ENCODE results near the gene TUBA4B. TPM values are rescaled to one million over a fixed set of nuclear protein-coding genes. Genes with fewer than 3 reads are reported as not detected.

The TUBA4B gene
- total and polyA plus RNA-seq, 8 donors = 0.50 to 6.0 (median 3.4) TPM; not detected in 1

DNA sequence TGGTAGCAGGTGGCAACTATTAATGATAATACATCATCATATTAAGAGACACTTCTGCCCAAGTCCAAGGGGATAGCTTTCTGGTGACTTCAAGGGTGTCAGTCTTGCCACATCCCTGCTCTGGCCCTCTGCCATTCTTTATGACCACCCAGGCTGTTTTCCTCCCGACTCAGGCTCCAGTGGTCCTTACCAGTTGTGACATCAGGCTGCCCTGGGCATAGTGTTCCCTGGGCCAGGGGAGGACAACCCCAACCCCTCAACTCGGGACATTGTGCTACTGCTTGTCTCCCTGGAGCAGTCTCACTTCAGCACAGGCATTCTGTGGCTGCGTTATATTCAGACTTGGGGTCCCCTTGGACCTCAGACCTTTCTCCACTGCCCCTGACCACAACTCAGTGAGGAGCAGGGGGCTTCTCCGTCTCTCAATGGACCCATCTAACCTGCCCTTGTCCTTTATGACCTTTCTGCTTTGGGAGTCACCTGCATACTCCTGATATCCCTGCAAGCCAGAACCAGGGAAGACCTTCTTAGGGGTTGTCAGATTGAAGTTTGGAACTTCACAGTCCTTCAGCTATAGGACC lies 39.0 kb downstream of the TUBA4B start:
- H3K27ac ChIP-seq = no peak overlapping the region
- TF ChIP-seq, protein P1, sequence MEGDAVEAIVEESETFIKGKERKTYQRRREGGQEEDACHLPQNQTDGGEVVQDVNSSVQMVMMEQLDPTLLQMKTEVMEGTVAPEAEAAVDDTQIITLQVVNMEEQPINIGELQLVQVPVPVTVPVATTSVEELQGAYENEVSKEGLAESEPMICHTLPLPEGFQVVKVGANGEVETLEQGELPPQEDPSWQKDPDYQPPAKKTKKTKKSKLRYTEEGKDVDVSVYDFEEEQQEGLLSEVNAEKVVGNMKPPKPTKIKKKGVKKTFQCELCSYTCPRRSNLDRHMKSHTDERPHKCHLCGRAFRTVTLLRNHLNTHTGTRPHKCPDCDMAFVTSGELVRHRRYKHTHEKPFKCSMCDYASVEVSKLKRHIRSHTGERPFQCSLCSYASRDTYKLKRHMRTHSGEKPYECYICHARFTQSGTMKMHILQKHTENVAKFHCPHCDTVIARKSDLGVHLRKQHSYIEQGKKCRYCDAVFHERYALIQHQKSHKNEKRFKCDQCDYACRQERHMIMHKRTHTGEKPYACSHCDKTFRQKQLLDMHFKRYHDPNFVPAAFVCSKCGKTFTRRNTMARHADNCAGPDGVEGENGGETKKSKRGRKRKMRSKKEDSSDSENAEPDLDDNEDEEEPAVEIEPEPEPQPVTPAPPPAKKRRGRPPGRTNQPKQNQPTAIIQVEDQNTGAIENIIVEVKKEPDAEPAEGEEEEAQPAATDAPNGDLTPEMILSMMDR (IDR thresholded peaks at IDR 0.05) = no peak
- no peaks in the 10 kb centered on the region for H3K36me3 ChIP-seq
- intact Hi-C loops (cut with DNase I) = loop anchor here in 1 of 2 donors (10.0 kb wide), 1 partner anchor 127 kb away; the partner anchor contains the start of gene NHEJ1
- H3K9me3 ChIP-seq = no peaks in the 10 kb centered on the region
- peaks cover 0 to 5% of the 10 kb centered on the region in 2 donors for H3K27me3 ChIP-seq
- peaks cover 0 to 13% of the 10 kb centered on the region in 2 donors for H3K4me1 ChIP-seq
- ATAC-seq (no peak), DNase-seq (peak in 1 of 4 donors; percentile 17)
- H3K4me3 ChIP-seq = no peak overlapping the region

DNA sequence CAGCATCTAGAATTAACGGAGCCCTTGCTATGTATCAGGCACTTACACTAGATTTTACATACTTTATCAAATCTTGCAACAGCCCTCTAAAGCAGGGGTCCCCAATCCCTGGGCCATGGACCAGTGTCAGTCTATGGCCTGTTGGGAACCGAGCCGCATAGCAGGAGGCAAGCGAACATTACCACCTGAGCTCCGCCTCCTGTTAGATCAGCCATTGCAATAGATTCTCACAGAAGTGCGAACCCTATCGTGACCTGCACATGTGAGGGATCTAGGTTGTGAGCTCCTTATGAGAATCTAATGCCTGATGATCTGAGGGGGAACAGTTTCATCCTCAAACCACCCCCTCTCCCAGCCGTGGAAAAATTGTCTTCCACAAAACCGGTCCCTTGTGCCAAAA lies 39.6 kb downstream of the TUBA4B start:
- Histone ChIP-seq H3K27ac (no peak overlapping the region), H3K4me1 (peaks cover 0 to 13% of the 10 kb centered on the region in 2 donors), H3K27me3 (peaks cover 0 to 10% of the 10 kb centered on the region in 2 donors), H3K4me3 (no peak overlapping the region), H3K9me3 (no peaks in the 10 kb centered on the region), H3K36me3 (no peaks in the 10 kb centered on the region)
- intact Hi-C loops (cut with DNase I) = loop anchor here in 1 of 2 donors (10.0 kb wide), 1 partner anchor 128 kb away; the partner anchor contains the start of gene NHEJ1
- ATAC-seq = no peak
- TF ChIP-seq, protein P1 (IDR thresholded peaks at IDR 0.05) = no peak
- DNase-seq = no peak

DNA sequence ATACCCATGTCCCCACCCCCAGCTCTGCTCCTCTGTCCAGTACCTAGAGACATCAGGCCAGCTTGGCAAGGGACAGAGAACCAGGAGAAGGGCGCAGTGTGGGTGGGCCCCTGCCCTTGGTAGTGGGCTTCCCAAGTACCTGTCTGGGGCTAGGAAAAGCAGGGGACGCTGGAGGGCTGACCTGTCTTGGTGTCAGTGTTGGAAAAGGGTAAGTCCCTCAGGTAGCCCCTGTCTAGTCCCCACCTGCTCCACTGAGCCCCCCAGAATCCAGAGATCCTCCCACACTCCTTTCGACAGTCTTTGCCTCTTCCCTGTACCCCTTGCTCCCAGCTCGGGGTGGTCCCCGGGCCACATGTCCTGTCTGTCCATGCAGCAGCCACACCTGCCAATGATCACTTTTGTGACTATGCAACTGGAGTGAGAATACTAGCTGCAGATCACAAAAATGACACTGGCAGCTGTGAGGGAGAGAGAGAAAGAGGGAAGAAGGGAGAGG lies 40.7 kb downstream of the TUBA4B start:
- intact Hi-C loops (cut with DNase I) = loop anchor here in 1 of 2 donors (10.0 kb wide), 1 partner anchor 129 kb away; the partner anchor contains the start of gene NHEJ1
- Histone ChIP-seq H3K4me1 (peaks cover 0 to 17% of the 10 kb centered on the region in 2 donors), H3K4me3 (no peak overlapping the region), H3K36me3 (no peaks in the 10 kb centered on the region), H3K9me3 (no peaks in the 10 kb centered on the region), H3K27me3 (peaks cover 0 to 16% of the 10 kb centered on the region in 2 donors), H3K27ac (no peak overlapping the region)
- DNase-seq (no peak), ATAC-seq (no peak)
- TF ChIP-seq, protein P1 (IDR thresholded peaks at IDR 0.05) = no peak

DNA sequence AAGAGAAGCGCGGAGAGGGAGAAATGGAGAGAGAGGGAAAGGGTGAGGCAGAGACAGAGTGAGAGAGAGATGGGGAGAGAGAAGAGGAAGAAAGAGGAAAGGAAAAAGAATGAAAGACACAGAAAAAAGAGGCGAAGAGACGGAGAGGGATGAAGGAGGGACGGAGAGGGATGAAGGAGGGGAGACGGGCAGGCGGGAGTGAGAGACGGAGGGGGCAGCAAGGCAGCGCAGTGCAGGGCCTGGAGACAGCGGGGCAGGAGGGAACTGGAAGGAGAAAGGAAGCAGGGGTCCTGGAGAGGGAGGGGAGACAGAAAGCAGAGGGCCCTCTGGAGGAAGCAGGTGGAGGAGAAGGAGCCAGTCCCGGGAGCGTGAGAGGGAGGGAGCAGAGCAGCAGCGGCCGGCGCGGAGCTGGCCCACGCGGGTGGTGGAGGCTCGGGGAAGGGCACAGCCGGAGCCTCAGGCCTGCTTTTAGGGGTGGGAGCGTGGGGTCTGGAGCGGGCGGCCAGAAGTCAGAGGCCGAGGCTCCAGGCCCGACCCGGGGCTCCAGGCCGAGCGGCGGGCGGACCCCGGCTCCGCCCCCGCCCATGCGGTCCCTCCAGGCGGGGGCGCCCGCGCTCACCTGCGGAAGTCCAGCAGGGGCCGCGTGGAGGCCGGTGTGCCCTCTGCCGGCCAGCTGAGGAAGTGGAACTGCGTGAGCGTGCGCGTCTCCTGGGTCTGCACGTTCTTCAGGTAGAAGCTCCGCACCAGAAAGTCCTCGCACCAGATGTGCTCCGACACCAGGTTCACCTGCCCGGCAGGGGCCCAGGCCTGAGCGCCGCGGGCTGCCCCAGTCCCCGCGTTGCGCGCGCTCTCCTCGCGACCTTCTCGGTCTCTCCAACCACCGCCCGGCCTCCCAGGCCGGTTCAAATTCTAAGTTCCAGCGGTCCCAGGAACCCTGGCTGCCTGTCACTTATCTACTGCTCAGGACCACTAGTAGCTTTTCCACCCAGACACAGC lies 41.6 kb downstream of the TUBA4B start:
- peak overlapping the region in 1 of 2 donors; percentile 37 for H3K27ac ChIP-seq
- intact Hi-C loops (cut with DNase I) = loop anchor here (5.0 to 10.0 kb wide), 2 partner anchors 122 to 130 kb away; partner anchors contain the start of genes NHEJ1 (in 1 of the 2) and SLC23A3 (in 1 of the 2)
- peaks cover 0 to 25% of the 10 kb centered on the region in 2 donors for H3K27me3 ChIP-seq
- peaks cover 0 to 18% of the 10 kb centered on the region in 2 donors for H3K4me1 ChIP-seq
- no peaks in the 10 kb centered on the region for H3K9me3 ChIP-seq
- peak overlapping the region; percentile 48 to 55 for H3K4me3 ChIP-seq
- TF ChIP-seq, protein P1 (IDR thresholded peaks at IDR 0.05) = peak; percentile 99
- DNase-seq (peak; percentile 80 to 99 (median 90)), ATAC-seq (peak; percentile 98)
- H3K36me3 ChIP-seq = no peaks in the 10 kb centered on the region
